ENCODE results near the gene PRORP.
"Not testable (repeated sequence)": the region's sequence is repeated elsewhere in the genome, so short reads cannot be mapped to it uniquely, and the experiment has no call there.

GRCh38 chr14:35094645-35095044 is 27.7 kb upstream of the PRORP start:
- not testable (repeated sequence) for TF ChIP-seq EZH2 (IDR thresholded peaks at IDR 0.05; ENCODE audit: insufficient read depth, poor library complexity, severe bottlenecking); EZH2phosphoT487 (IDR thresholded peaks at IDR 0.05; ENCODE audit: insufficient read depth, low read depth)
